Peyer's patch (tissue), 4 donors: ENCODE measurements around the gene ASTN1.

ENCODE experiments used
- POLR2A ChIP-seq, 2 donors: fragments of 450-650 bp; IDR thresholded peaks; one replicate each; pipeline ENCODE4 v1.5.1; 2017; ENCODE audit warnings: antibody characterized with exemption in 2 of 2, mild to moderate bottlenecking in 2 of 2, moderate library complexity in 2 of 2
- TF ChIP-seq, protein P1 (sequence below), 6 experiments: fragments of 450-650 bp in 4 of 6; fragments of 200-600 bp in 2 of 6; sonication (generic) in 1 of 6; IDR thresholded peaks; one replicate each; pipeline ENCODE4 v1.5.1; 2017 to 2019; ENCODE audit warnings: antibody characterized with exemption in 6 of 6, mild to moderate bottlenecking in 3 of 6, moderate library complexity in 1 of 6

- TF ChIP-seq, protein P1, sequence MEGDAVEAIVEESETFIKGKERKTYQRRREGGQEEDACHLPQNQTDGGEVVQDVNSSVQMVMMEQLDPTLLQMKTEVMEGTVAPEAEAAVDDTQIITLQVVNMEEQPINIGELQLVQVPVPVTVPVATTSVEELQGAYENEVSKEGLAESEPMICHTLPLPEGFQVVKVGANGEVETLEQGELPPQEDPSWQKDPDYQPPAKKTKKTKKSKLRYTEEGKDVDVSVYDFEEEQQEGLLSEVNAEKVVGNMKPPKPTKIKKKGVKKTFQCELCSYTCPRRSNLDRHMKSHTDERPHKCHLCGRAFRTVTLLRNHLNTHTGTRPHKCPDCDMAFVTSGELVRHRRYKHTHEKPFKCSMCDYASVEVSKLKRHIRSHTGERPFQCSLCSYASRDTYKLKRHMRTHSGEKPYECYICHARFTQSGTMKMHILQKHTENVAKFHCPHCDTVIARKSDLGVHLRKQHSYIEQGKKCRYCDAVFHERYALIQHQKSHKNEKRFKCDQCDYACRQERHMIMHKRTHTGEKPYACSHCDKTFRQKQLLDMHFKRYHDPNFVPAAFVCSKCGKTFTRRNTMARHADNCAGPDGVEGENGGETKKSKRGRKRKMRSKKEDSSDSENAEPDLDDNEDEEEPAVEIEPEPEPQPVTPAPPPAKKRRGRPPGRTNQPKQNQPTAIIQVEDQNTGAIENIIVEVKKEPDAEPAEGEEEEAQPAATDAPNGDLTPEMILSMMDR (IDR thresholded peaks at IDR 0.05) = no peak
- TF ChIP-seq POLR2A (IDR thresholded peaks at IDR 0.05) = no peak
Observed at GRCh38 chr1:176934370-176934769, 230.1 kb downstream of the ASTN1 start.
